ENCODE results near the gene MATR3. TPM values are rescaled to one million over a fixed set of nuclear protein-coding genes. Genes with fewer than 3 reads are reported as not detected.
A peak's percentile ranks its signal among the peaks of the same experiment; 100 is the strongest.
"Not testable (repeated sequence)": the region's sequence is repeated elsewhere in the genome, so short reads cannot be mapped to it uniquely, and the experiment has no call there.

MATR3 gene
- total RNA-seq (2014; rRNA removed; shearing (Covaris generic)), result 124 and 175 TPM in 2 replicates
- 140 and 186 TPM in 2 replicates for polyA plus RNA-seq (2015; cell fraction: cytosol; rRNA removed)
- polyA plus RNA-seq (2015; cell fraction: nucleus; rRNA removed), result 487 and 549 TPM in 2 replicates

DNA sequence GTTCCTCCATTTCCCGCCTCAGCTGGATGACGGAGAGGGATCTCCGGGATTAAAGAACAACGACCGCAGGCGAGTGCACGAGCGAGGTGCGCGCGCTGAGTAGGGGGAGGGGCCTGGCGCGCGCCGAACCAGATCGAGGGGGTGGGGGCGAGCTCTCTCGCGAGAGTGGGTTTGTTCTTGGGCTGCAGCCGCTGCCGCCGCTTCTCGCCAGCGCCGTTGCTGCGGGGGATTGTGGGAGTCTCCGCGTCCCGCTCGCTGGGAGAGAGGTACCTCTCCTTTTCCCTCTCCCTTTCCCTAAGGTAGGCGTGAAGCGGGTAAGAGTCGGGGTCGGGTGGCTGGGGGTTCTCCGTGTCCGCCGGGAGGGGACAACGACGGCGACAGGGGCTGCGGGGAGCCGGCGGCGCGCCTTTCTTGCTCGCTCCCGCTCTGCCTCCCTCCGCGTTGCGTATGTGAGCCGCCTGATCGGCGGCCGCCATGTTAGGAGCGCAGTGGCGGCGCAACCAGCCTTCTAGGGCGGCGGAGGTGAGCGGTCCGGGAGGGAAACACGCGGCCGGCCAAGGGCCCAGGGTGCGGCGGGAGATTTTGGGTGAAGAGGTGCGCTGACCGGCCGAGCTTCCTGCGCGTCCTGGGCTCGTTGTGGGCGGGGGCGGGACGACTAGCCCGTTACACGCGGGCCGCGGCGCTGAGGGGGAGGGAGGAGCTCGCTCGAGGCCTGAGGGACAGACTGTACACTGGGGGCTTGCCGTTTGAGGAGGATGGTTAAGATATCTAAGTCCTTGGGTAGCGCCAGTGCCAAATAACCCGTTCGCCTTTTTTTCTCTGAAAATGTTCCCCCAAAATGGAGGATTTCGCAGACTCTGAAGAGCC is at the start of gene MATR3:
Gene MATR3, plus strand, starts transcription at position 234 of the 867 bp plus-strand sequence. CDS start 13,676 bp downstream, outside the sequence.
- peak; percentile 94 for DNase-seq (ENCODE audit: low read depth)

- no peak for DNase-seq (ENCODE audit: low read depth)
Measured at GRCh38 chr5:139245637-139246339, 47.8 kb upstream of the MATR3 start.

DNA sequence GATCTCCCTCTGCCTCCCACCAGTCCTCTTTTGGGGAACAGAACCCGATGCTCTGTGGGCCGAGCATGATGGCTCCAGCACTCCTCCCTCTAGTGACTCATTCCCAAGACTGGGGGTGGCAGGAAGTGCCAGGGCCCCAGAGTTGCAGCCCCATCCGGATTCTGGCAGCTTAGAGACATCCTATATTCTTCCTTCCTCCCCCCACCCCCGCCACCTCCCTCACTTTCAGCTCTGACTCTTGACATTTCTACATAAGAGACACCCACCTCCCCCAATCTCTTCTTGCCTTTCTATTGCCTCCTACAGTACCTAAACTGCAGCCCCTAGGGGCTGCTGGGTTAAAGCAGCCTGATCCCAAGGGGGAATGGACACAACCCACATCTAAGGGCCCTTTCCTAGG is 47.1 kb upstream of the MATR3 start:
- DNase-seq (ENCODE audit: low read depth), result peak; percentile 88

DNA sequence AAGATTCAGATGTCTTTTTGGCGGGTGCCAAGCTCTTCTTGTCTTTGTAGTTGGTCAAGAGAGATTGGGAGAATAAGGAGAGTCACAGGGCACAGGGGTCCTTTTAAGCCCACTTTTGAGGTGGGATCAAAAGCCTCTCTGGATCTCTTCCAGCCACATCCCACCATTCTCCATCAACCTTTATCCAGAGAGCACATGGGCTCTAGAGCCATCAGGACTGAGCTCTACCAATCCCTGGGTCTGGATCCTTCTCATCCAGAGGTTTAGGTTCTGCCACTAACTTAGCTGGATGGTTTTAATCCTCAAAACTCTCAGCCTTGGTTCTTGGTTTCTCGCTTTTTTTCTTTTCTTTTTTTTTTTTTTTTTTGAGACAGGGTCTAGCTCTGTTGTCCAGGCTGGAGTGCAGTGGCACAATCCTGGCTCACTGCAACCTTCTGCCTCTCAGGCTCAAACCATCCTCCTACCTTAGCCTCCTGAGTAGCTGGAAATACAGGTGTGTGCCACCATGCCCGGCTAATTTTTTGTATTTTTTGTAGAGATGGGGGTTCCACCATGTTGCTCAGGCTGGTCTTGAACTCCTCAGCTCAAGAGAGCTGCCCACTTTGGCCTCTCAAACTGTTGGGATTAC is 44.6 kb upstream of the MATR3 start:
- no peak for DNase-seq (ENCODE audit: low read depth)

DNA sequence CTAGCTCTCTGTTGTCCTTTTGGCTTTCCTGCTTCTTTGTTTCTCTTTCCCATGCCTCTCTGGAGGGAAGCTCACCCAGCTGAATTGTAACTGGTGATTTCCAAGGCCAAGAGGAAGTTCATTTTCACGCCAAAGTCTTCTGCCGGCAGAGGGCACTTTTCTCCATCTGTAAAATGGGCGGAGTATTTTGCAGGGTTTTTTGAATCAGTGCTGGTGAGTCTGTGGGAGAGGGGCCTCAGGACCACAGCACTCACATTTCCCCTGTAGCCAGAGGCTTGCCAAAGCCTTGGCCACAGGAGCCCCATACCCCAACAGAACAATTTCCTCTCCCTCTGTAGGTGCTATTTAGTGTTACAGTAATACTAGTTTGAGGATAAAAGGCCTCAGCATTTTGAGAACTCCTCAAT is 42.3 kb upstream of the MATR3 start:
- DNase-seq (ENCODE audit: low read depth), result no peak

- no peak for DNase-seq (ENCODE audit: low read depth)
Measured at GRCh38 chr5:139251695-139252288, 41.7 kb upstream of the MATR3 start.

GRCh38 chr5:139253115-139253514 is 40.4 kb upstream of the MATR3 start:
- DNase-seq (ENCODE audit: low read depth), result no peak

DNA sequence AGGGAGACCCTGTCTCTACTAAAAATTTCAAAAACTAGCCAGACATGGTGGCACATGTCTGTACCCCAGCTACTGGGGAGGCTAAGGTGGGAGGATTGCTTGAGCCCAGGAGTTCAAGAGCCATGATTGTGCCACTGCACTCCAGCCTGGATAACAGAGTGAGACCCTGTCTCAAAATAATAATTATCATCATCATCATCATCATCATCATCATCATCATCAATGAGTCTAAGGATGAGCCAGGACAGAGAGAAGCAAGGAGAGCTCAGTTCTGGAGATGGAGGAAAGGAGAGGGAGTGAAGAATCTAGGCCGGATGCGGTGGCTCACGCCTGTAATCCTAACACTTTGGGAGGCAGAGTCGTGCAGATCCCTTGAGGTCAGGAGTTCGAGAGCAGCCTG is 36.7 kb upstream of the MATR3 start:
- no peak for DNase-seq (ENCODE audit: low read depth)

DNA sequence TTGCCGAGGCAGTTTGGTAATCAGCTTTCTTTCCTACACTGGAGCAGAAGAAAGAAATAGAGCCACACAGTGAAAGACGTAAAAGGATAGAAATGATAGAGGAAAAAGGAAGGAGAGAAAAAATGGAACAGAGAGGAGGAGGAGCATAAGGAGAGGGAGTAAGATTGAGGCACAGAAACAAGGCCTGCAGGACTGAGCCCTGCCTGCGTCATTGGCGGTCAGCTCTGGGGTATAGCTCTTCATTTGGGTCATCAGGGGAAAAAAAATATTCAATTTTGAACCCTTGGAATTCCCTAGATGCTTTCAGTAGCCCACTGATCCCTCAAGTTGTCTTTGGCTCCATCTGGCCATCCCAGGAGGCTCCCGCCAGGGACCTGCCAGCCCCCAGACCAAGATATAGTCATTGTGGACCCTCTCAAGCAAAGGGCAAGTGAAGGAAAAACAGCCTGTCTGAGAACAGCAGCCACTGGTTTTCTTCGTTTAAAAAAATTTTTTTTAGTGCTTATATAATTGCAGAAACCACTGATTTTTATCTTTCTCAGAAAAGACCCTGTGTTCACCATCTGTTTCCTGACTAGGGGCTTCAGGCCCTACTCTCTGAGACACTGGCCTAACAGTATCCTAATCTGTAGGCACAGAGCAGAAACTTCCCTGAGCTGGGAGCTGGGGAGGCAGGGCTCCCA is 31.3 kb upstream of the MATR3 start:
- DNase-seq (ENCODE audit: low read depth), result no peak

- DNase-seq (ENCODE audit: low read depth), result peak; percentile 88
Measured at GRCh38 chr5:139262742-139263445, 30.6 kb upstream of the MATR3 start.

DNA sequence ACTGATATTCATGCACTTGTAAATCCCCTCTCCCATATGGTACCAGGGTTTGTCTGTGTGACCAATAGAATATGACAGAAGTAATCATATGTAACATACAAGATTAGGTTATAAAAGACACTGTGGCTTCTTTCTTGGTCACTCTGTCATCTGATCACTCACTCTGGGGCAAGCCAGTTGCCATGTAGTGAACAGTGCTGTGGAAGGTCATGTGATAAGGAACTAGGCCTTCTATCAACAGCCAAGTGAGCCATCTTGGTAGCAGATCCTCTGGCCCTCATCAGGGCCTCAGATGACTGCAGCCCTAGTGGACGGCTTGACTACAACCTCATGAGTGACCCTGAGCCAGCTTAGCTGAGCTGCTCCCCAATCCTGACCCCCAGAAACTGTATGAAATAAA is 30.0 kb upstream of the MATR3 start:
- no peak for DNase-seq (ENCODE audit: low read depth)

- no peak for DNase-seq (ENCODE audit: low read depth)
Measured at GRCh38 chr5:139263946-139264345, 29.6 kb upstream of the MATR3 start.

DNA sequence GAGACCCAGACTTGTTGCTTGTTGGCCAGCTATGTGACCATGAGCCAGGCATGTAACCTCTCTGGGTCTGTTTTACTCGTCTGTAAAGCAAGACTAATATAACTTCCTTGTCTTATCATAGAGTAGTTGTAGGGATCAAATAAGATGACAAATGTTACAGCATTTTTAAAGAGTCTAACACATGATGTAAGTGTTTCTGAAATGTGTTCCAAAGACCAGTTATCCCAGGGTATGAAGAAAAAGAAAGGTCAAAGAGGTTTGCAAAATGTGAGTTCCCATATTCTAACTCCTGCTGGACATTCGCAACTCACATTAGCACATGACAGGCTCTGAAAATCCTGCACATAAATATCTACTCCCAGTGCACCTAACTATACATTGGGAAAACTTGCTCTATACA is 28.5 kb upstream of the MATR3 start:
- DNase-seq (ENCODE audit: low read depth), result no peak

GRCh38 chr5:139266236-139266635 is 27.3 kb upstream of the MATR3 start:
- DNase-seq (ENCODE audit: low read depth), result no peak

DNA sequence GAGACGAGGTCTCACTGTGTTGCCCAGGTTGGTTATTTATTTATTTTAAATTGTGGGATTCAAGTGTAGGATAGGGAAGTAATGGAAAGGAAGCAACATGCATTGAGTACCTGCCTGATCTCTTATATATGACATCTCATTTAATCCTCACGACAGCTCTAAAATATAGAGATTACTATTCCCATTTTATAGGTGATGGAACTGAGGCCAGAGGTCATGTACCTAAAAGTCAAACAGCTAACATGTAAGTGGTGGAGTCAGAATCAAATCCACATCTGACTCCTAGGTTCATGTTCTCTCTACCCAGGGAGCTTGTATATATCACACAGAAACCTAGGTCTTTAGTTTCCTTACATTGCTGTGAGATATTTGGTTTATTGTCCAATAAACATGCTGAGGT is 26.1 kb upstream of the MATR3 start:
- DNase-seq (ENCODE audit: low read depth), result no peak

DNA sequence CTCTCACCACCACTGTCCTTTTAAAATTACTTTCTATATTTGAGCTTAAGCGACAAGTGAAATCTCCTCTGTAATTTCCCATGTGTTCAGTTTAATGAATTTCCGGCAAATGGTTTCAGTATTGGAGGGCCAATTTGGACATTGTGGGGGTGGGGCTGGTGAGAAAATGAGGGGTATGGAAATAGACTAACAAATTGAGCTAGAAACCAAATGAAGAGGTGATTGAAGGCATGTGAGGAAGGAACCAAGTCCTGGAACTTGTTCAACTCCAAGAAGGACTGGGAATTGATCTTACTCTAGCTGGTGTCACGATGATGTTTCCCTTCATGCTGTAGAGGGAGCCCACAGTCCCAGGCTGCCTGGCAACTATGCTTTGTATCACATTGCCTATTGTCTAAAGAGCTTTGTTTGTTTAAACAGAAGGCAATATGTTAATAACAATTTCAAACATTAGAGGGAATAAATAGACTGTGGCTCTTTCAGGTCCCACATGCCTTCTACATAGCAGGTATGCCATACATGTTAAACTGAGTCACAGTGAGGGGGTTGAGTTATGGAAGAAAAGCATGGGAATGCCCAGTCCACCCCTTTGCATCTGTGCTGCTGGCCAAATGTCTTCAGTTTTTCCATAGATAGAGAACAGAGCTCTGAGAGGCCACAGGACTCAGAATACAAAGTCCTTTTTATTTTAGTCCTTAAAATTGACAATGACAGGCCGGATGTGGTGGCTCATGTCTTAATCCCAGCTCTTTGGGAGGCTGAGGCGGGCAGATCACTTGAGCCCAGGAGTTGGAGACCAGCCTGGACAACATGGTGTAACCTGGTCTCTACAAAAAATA is 25.0 kb upstream of the MATR3 start:
- DNase-seq (ENCODE audit: low read depth), result no peak

GRCh38 chr5:139270718-139271117 is 22.8 kb upstream of the MATR3 start:
- DNase-seq (ENCODE audit: low read depth), result not testable (repeated sequence)

DNA sequence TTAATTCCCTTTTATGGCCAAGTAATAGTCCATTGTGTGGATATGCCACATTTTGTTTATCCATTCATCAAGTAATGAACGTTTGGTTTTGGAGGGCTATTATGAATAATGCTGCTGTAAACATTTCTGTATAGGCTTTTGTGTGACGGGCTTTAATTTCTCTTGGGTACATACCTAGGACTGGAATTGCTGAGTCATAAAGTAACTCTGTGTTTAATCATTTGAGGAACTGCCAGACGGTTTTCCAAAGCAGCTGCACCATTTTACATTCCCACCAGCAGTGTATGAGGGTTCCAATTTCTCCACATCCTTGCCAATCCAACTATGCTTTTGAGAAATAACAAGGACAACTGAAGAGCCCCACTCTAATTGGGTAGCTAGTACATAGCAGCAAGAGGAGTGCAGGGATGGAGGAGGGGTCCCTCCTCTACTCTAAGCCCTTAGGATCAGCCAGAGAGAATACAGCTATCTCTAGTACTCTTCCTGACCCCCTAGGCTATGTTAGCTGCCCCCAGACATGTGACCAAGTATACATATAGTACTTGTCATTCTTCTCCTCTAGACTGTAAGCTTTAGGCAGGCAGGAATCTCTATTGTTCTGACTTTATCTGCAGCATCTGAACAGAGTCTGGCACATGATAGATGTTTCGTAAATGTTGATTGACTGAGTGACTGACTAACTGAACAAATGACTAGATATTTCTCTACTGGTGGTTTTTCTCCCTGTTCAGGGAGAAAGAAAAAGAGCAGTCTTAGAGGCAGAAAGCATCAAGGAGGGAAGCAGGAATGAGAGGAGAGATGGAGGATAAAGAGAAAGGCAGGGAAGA is 22.1 kb upstream of the MATR3 start:
- DNase-seq (ENCODE audit: low read depth), result peak; percentile 86
